ENCODE results near the gene KCNG1.

Gene KCNG1

DNA sequence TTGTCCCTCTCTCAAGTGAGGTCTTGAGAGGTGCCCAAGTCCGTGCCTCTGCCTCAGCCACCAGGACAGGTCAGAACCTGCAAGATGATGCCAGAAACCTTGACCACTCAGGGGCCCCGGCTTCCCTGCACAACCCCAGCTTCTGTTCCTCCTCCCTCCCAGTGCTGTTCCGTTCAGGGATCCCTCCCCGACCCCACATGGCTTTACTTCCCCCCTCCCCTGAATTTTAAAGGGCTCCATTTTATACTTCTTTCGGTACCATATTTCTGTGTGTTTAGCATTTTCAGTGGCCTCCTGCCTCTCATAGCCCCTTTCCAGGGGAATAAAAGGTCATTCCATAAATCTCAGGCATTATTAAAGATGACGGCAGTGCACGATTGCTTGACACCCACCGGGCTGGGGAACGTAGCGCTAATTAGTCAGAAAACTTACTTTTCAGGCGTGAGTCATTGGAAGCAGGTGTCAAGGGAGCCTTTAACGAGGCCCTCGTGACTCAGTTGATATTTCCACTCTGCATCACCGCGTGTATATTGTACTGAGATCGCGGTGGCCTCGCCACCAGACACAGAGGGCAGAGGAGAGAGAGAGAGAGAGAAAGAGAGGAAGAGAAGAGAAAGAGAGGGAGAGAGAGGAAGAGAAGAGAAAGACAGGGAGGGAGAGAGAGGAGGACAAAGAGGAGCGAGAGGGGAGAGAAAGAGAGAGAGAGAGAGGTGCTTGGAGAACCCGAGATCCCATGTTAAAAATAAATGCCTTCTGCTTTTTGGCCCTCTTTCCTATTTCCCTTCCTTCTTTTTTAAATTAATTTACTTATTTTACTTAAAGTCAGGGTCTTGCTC is 21.3 kb downstream of the KCNG1 start:
- H3K4me2 ChIP-seq (ENCODE audit: low read depth, low read length) = no peak overlapping the region
- no peak overlapping the region for H3K27ac ChIP-seq (ENCODE audit: low read length)
- no peaks in the 10 kb centered on the region for H4K20me1 ChIP-seq (ENCODE audit: insufficient read depth, low read length)
- TF ChIP-seq EZH2phosphoT487 (IDR thresholded peaks at IDR 0.05; ENCODE audit: low read length) (no peak), EZH2 (optimal IDR thresholded peaks at IDR 0.05; ENCODE audit: low read depth, low read length) (no peak)
- TF ChIP-seq, protein P1, sequence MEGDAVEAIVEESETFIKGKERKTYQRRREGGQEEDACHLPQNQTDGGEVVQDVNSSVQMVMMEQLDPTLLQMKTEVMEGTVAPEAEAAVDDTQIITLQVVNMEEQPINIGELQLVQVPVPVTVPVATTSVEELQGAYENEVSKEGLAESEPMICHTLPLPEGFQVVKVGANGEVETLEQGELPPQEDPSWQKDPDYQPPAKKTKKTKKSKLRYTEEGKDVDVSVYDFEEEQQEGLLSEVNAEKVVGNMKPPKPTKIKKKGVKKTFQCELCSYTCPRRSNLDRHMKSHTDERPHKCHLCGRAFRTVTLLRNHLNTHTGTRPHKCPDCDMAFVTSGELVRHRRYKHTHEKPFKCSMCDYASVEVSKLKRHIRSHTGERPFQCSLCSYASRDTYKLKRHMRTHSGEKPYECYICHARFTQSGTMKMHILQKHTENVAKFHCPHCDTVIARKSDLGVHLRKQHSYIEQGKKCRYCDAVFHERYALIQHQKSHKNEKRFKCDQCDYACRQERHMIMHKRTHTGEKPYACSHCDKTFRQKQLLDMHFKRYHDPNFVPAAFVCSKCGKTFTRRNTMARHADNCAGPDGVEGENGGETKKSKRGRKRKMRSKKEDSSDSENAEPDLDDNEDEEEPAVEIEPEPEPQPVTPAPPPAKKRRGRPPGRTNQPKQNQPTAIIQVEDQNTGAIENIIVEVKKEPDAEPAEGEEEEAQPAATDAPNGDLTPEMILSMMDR (IDR thresholded peaks at IDR 0.05; ENCODE audit: low read length) = no peak
- no peaks in the 10 kb centered on the region for H3K79me2 ChIP-seq (ENCODE audit: low read length)
- H3F3A ChIP-seq (ENCODE audit: insufficient read depth, low read length) = no peaks in the 10 kb centered on the region
- H3K9me3 ChIP-seq (replicated peaks; ENCODE audit: insufficient read depth, low read length) = no peaks in the 10 kb centered on the region
- no peaks in the 10 kb centered on the region for H3K36me3 ChIP-seq (replicated peaks; ENCODE audit: insufficient read depth, low read length)
- no peak overlapping the region for H3K9ac ChIP-seq (ENCODE audit: low read length)
- DNase-seq = no peak
- H3K9me2 ChIP-seq (replicated peaks; ENCODE audit: insufficient read depth, low read length) = no peaks in the 10 kb centered on the region
- no peak overlapping the region for H3K4me3 ChIP-seq (ENCODE audit: low read length)
- H3K27me3 ChIP-seq (replicated peaks; ENCODE audit: insufficient read depth, low read length) = peaks cover 58% of the 10 kb centered on the region
- no peak overlapping the region for H2AFZ ChIP-seq (ENCODE audit: low read length)
- H3K4me1 ChIP-seq (ENCODE audit: low read length) = no peaks in the 10 kb centered on the region

DNA sequence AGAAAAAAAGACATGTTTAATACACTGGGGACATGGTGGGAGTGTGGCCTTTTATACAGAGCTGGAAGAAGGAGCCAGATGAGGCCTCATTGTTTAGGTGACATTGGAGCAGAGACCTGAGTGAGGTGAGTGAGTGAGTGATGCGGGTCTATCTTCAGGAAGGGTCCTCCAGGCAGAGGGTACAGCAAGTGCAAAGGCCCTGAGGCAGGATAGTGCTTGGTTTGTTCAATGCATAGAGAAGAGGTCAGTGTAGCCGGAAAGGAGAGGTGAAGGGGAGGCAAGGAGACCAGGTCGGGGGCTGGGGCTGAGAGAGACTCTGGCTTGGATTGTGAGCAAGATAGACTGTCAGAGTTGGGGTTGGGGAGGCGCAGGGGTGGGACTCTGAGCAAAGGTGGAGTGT is 23.6 kb downstream of the KCNG1 start:
- H2AFZ ChIP-seq (ENCODE audit: low read length) = no peak overlapping the region
- no peaks in the 10 kb centered on the region for H3K9me3 ChIP-seq (replicated peaks; ENCODE audit: insufficient read depth, low read length)
- no peak overlapping the region for H3K27ac ChIP-seq (ENCODE audit: low read length)
- no peaks in the 10 kb centered on the region for H3K36me3 ChIP-seq (replicated peaks; ENCODE audit: insufficient read depth, low read length)
- no peaks in the 10 kb centered on the region for H3K4me1 ChIP-seq (ENCODE audit: low read length)
- no peaks in the 10 kb centered on the region for H3K79me2 ChIP-seq (ENCODE audit: low read length)
- H3K4me2 ChIP-seq (ENCODE audit: low read depth, low read length) = no peak overlapping the region
- H3K4me3 ChIP-seq (ENCODE audit: low read length) = no peak overlapping the region
- H4K20me1 ChIP-seq (ENCODE audit: insufficient read depth, low read length) = no peaks in the 10 kb centered on the region
- no peak overlapping the region for H3K9ac ChIP-seq (ENCODE audit: low read length)
- DNase-seq = no peak
- TF ChIP-seq EZH2phosphoT487 (IDR thresholded peaks at IDR 0.05; ENCODE audit: low read length) (no peak), EZH2 (optimal IDR thresholded peaks at IDR 0.05; ENCODE audit: low read depth, low read length) (no peak)
- TF ChIP-seq, protein P1 (IDR thresholded peaks at IDR 0.05; ENCODE audit: low read length) = no peak
- peaks cover 58% of the 10 kb centered on the region for H3K27me3 ChIP-seq (replicated peaks; ENCODE audit: insufficient read depth, low read length)
- H3K9me2 ChIP-seq (replicated peaks; ENCODE audit: insufficient read depth, low read length) = no peaks in the 10 kb centered on the region
- H3F3A ChIP-seq (ENCODE audit: insufficient read depth, low read length) = no peaks in the 10 kb centered on the region

DNA sequence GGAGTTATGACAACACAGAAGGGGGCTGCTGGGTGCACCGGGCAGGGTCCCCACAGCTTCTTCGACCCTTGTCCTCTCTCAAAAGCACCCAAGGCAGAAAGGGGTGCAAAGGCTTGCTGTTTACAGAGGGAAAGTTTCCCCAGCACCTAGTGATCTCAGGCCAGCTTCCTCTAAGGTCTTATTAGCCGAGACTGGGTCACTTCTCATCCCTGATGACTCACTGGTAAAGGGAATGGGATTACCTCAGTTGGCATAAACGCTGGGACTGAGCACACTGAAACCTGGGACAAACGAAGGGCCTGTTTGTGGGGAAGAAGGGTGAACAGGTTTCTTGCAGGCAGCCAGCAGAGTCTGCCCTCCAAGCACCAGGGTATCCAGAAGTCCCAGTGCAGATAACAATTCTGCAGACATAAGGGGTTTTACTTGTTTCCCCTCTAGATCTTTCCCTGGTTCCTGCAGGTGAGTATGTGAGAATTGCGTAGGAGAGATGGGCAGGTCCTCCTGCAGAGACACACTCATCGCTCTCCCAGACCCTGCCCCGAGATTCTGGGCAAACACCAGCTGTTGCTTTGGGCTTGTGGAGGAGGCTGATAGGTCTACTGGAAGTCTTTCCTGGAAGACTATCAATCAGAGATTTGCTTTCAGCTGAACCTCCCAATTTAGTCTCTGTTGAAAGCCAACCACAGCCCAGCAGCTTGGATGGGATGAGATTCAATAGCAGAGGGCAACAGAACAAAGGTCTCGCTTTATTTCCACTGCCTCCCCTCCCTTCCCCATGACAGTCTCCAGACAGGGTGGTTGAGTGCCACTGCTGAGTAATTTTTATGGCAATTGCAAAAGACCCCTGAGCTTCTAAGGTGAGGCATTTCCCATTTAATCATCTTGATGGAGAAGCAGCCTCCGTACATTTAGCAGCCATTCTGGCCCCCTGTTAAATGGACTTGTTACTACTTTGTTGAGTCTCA is 25.7 kb downstream of the KCNG1 start:
- H3K4me1 ChIP-seq (ENCODE audit: low read length) = peaks cover 7% of the 10 kb centered on the region; the same call in 1 of the 2 replicates
- H3K4me2 ChIP-seq (ENCODE audit: low read depth, low read length) = no peak overlapping the region
- no peak for DNase-seq
- peaks cover 44% of the 10 kb centered on the region for H3K27me3 ChIP-seq (replicated peaks; ENCODE audit: insufficient read depth, low read length)
- no peak overlapping the region for H2AFZ ChIP-seq (ENCODE audit: low read length)
- no peaks in the 10 kb centered on the region for H3K36me3 ChIP-seq (replicated peaks; ENCODE audit: insufficient read depth, low read length)
- no peaks in the 10 kb centered on the region for H3K9me2 ChIP-seq (replicated peaks; ENCODE audit: insufficient read depth, low read length)
- H3K4me3 ChIP-seq (ENCODE audit: low read length) = no peak overlapping the region
- H3K9ac ChIP-seq (ENCODE audit: low read length) = no peak overlapping the region
- no peaks in the 10 kb centered on the region for H3F3A ChIP-seq (ENCODE audit: insufficient read depth, low read length)
- H3K9me3 ChIP-seq (replicated peaks; ENCODE audit: insufficient read depth, low read length) = no peaks in the 10 kb centered on the region
- TF ChIP-seq EZH2 (optimal IDR thresholded peaks at IDR 0.05; ENCODE audit: low read depth, low read length) (no peak), EZH2phosphoT487 (IDR thresholded peaks at IDR 0.05; ENCODE audit: low read length) (no peak)
- TF ChIP-seq, protein P1 (IDR thresholded peaks at IDR 0.05; ENCODE audit: low read length) = no peak
- H3K27ac ChIP-seq (ENCODE audit: low read length) = no peak overlapping the region
- no peaks in the 10 kb centered on the region for H4K20me1 ChIP-seq (ENCODE audit: insufficient read depth, low read length)
- H3K79me2 ChIP-seq (ENCODE audit: low read length) = no peaks in the 10 kb centered on the region
